ENCODE measurements around the gene SPATA20.

DNA sequence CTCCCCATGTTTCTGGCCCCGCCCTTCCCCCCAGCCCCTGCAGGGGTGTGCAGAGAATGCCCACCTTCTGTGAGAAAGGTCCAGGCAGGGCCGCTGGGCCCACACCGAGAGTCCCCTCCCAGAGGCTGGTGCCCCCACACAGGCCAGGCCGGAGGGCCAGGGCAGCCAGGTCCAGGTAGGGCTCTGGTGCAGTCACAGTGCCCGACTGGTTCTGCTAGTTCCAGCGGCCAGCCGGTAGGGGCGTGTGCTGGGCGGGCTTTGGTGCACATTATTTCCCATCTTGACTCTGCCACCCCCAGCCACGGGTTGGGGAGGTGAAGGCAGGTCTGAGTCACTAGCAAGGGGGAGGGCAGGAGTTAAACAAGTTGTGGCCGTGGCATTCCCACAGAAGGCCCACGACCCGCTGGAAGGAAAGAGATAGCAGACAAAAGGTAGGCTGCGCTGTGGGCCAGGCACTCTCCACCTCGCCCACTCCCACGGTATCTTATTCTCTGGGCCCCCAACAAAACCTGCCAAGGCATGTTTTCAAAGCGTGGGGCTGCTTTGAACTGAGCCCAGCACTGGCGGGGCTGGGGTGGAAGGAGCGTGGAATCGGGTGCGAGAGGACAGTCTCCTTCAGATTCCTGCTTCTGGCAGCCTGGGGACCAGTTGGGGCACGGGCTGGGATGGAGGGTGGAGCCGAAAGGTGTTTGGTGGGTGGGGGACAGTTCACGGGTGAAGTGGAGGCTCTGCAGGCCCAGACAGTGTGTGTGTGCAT is 12.6 kb upstream of the SPATA20 start:
- TF ChIP-seq, protein P1, sequence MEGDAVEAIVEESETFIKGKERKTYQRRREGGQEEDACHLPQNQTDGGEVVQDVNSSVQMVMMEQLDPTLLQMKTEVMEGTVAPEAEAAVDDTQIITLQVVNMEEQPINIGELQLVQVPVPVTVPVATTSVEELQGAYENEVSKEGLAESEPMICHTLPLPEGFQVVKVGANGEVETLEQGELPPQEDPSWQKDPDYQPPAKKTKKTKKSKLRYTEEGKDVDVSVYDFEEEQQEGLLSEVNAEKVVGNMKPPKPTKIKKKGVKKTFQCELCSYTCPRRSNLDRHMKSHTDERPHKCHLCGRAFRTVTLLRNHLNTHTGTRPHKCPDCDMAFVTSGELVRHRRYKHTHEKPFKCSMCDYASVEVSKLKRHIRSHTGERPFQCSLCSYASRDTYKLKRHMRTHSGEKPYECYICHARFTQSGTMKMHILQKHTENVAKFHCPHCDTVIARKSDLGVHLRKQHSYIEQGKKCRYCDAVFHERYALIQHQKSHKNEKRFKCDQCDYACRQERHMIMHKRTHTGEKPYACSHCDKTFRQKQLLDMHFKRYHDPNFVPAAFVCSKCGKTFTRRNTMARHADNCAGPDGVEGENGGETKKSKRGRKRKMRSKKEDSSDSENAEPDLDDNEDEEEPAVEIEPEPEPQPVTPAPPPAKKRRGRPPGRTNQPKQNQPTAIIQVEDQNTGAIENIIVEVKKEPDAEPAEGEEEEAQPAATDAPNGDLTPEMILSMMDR (conservative IDR thresholded peaks at IDR 0.05; ENCODE audit: low read depth, low read length): no peak
- TF ChIP-seq EZH2 (IDR thresholded peaks at IDR 0.05; ENCODE audit: borderline replicate concordance, low read depth, low read length, poor library complexity, severe bottlenecking): no peak

Data from A673 (cell line).